H1 (cell line): ENCODE results near the gene DHX34. TPM values are rescaled to one million over a fixed set of nuclear protein-coding genes. Genes with fewer than 3 reads are reported as not detected.

Experiments
- CTCF ChIA-PET: fragments of 300-600 bp; sonication (Branson Sonifier 250); formaldehyde crosslinking; loops from one replicate; lab custom pipeline; 2021; ENCODE audit not compliant: partially characterized antibody; lab: Charles Lee
- POLR2A ChIA-PET: fragments of 300-600 bp; sonication (Branson Sonifier 250); formaldehyde crosslinking; loops from one replicate; lab custom pipeline; 2021; ENCODE audit warnings: inconsistent platforms; ENCODE audit not compliant: partially characterized antibody; lab: Charles Lee
- DNase-seq, 2 experiments: peaks; one replicate each; pipeline versions ENCODE4 v3.0.0 to v3.0.0-alpha.2; 2010 to 2022; ENCODE audit warnings: low spot score in 2 of 2, low read depth in 1 of 2, mixed read lengths in 1 of 2
- FAIRE-seq: peaks from 2 replicates; lab custom pipeline; 2011; peaks lifted over from hg19 to GRCh38; lab: Jason Lieb, UNC
- H2AFZ ChIP-seq: 2 replicates; pipeline ENCODE4 v1.8.1; 2012; ENCODE audit warnings: low read length, inconsistent platforms
- H2AK5ac ChIP-seq: 2 replicates; pipeline ENCODE4 v1.6.1; 2013; ENCODE audit warnings: low read depth, low read length
- H2BK120ac ChIP-seq: replicated peaks from 2 replicates; pipeline ENCODE3; 2013; ENCODE audit warnings: low read depth, low read length, inconsistent platforms
- H2BK12ac ChIP-seq: 2 replicates; pipeline ENCODE4 v1.6.1; 2013; ENCODE audit warnings: low read depth, low read length
- H2BK15ac ChIP-seq: 2 replicates; pipeline ENCODE4 v1.6.1; 2013; ENCODE audit warnings: low read length
- H2BK20ac ChIP-seq: 2 replicates; pipeline ENCODE4 v1.6.1; 2013; ENCODE audit warnings: low read length
- H2BK5ac ChIP-seq: 2 replicates; pipeline ENCODE4 v1.6.1; 2013; ENCODE audit warnings: low read depth, low read length
- H3K14ac ChIP-seq: 2 replicates; pipeline ENCODE4 v1.6.1; 2013; ENCODE audit warnings: inconsistent platforms; ENCODE audit not compliant: insufficient read length
- H3K18ac ChIP-seq: 2 replicates; pipeline ENCODE4 v1.6.1; 2013; ENCODE audit warnings: low read length; ENCODE audit errors: extremely low read depth
- H3K23ac ChIP-seq: 2 replicates; pipeline ENCODE4 v1.6.1; 2013; ENCODE audit warnings: inconsistent platforms; ENCODE audit not compliant: insufficient read length
- H3K23me2 ChIP-seq: 2 replicates; pipeline ENCODE4 v1.6.1; 2013; ENCODE audit warnings: low read depth, low read length
- H3K27ac ChIP-seq: 2 replicates; pipeline ENCODE4 v1.6.1; 2011; ENCODE audit warnings: low read depth, low read length, inconsistent platforms
- H3K27me3 ChIP-seq, 4 experiments: replicated peaks in 1 of 4; 1 replicate in 1 of 4; 2 replicates in 3 of 4; pipeline versions ENCODE4 v1.6.1 to v1.8.1; 2011 to 2013; ENCODE audit warnings: low read length in 3 of 4, mild to moderate bottlenecking in 3 of 4, inconsistent platforms in 2 of 4, mixed read lengths in 2 of 4, moderate library complexity in 1 of 4; ENCODE audit not compliant: control insufficient read depth in 3 of 4, insufficient read depth in 3 of 4; ENCODE audit errors: extremely low read depth in 1 of 4
- H3K36me3 ChIP-seq, 4 experiments: 2 replicates each; pipeline versions ENCODE4 v1.6.1 to v1.8.1; 2011 to 2013; ENCODE audit warnings: mild to moderate bottlenecking in 4 of 4, low read length in 3 of 4, moderate library complexity in 2 of 4, control low read depth in 1 of 4, inconsistent platforms in 1 of 4; ENCODE audit not compliant: insufficient read depth in 4 of 4, control insufficient read depth in 2 of 4
- H3K4ac ChIP-seq: replicated peaks from 2 replicates; pipeline ENCODE3; 2013; ENCODE audit warnings: low read length, low read depth, mixed read lengths, inconsistent platforms; ENCODE audit not compliant: insufficient read length
- H3K4me1 ChIP-seq, 4 experiments: replicated peaks in 1 of 4; 1 replicate in 1 of 4; 2 replicates in 3 of 4; pipeline versions ENCODE4 v1.6.1 to v1.8.1; 2011 to 2013; ENCODE audit warnings: low read length in 3 of 4, inconsistent platforms in 2 of 4, mixed read lengths in 1 of 4; ENCODE audit not compliant: insufficient read depth in 4 of 4, control insufficient read depth in 3 of 4
- H3K4me2 ChIP-seq, 2 experiments: 2 replicates each; pipeline versions ENCODE4 v1.6.1 to v1.8.1; 2011 to 2013; ENCODE audit warnings: low read depth in 2 of 2, low read length in 2 of 2, control low read depth in 1 of 2, inconsistent platforms in 1 of 2, mild to moderate bottlenecking in 1 of 2; ENCODE audit not compliant: insufficient read depth in 1 of 2
- H3K4me3 ChIP-seq, 4 experiments: fragments of 200-600, 300-600 bp in 1 of 4; sonication (generic), shearing (Covaris generic), sonication (Bioruptor Twin) in 1 of 4; 2 replicates each; pipeline versions ENCODE4 v1.5.1 to v1.8.1; 2011 to 2016; ENCODE audit warnings: low read length in 4 of 4, low read depth in 3 of 4, control low read depth in 2 of 4, inconsistent platforms in 2 of 4, mild to moderate bottlenecking in 2 of 4, mixed read lengths in 1 of 4, moderate library complexity in 1 of 4; ENCODE audit not compliant: insufficient read depth in 2 of 4; ENCODE audit errors: extremely low read depth in 1 of 4
- H3K56ac ChIP-seq: replicated peaks from 2 replicates; pipeline ENCODE3; 2013; ENCODE audit warnings: low read depth, mild to moderate bottlenecking, mixed read lengths, low read length, inconsistent platforms; ENCODE audit not compliant: insufficient read length
- H3K79me1 ChIP-seq: 2 replicates; pipeline ENCODE4 v1.6.1; 2013; ENCODE audit warnings: low read depth, low read length, control low read depth
- H3K79me2 ChIP-seq, 2 experiments: 2 replicates each; pipeline versions ENCODE4 v1.6.1 to v1.8.1; 2012 to 2013; ENCODE audit warnings: low read length in 2 of 2, mild to moderate bottlenecking in 2 of 2, inconsistent platforms in 1 of 2; ENCODE audit not compliant: insufficient read depth in 2 of 2, control insufficient read depth in 1 of 2
- H3K9ac ChIP-seq, 4 experiments: replicated peaks in 1 of 4; 1 replicate in 1 of 4; 2 replicates in 3 of 4; pipeline versions ENCODE4 v1.6.1 to v1.8.1; 2011 to 2013; ENCODE audit warnings: low read depth in 3 of 4, low read length in 3 of 4, control low read depth in 2 of 4, mild to moderate bottlenecking in 2 of 4, moderate library complexity in 2 of 4, inconsistent platforms in 1 of 4; ENCODE audit errors: extremely low read depth in 1 of 4
- H3K9me3 ChIP-seq, 2 experiments: 2 replicates each; pipeline versions ENCODE4 v1.6.1 to v1.8.1; 2012 to 2013; ENCODE audit warnings: mild to moderate bottlenecking in 2 of 2, moderate library complexity in 2 of 2, control low read depth in 1 of 2, inconsistent platforms in 1 of 2, low read depth in 1 of 2, low read length in 1 of 2, mixed read lengths in 1 of 2; ENCODE audit not compliant: insufficient read depth in 2 of 2
- H4K20me1 ChIP-seq, 2 experiments: replicated peaks in 1 of 2; 2 replicates each; pipeline versions ENCODE3 to v1.8.1; 2011 to 2013; ENCODE audit warnings: inconsistent platforms in 2 of 2, low read length in 2 of 2, mild to moderate bottlenecking in 1 of 2; ENCODE audit not compliant: insufficient read depth in 2 of 2, control insufficient read depth in 1 of 2
- H4K5ac ChIP-seq: 2 replicates; pipeline ENCODE4 v1.6.1; 2013; ENCODE audit warnings: low read length, low read depth, mixed read lengths, inconsistent platforms; ENCODE audit not compliant: insufficient read length
- H4K8ac ChIP-seq: 2 replicates; pipeline ENCODE4 v1.8.0; 2013; ENCODE audit warnings: mild to moderate bottlenecking, moderate library complexity, low read length, inconsistent platforms; ENCODE audit not compliant: insufficient read depth; ENCODE audit errors: extremely low read depth
- H4K91ac ChIP-seq: replicated peaks from 2 replicates; pipeline ENCODE3; 2013; ENCODE audit warnings: low read length, mixed read lengths, inconsistent platforms; ENCODE audit not compliant: insufficient read length
- CEBPB ChIP-seq: IDR thresholded peaks from 2 replicates; pipeline ENCODE4 v1.6.1; 2012; ENCODE audit warnings: low read depth, low read length
- CHD2 ChIP-seq: IDR thresholded peaks from 2 replicates; pipeline ENCODE4 v1.6.1; 2012; ENCODE audit warnings: low read length, improper control_type of control experiment
- CTBP2 ChIP-seq: IDR thresholded peaks from 2 replicates; pipeline ENCODE4 v1.7.0; 2011; ENCODE audit warnings: borderline replicate concordance, mild to moderate bottlenecking, moderate library complexity, mixed read lengths, low read length; ENCODE audit not compliant: insufficient read depth, insufficient read length
- JUND ChIP-seq: IDR thresholded peaks from 2 replicates; pipeline ENCODE4 v1.6.1; 2011; ENCODE audit warnings: mild to moderate bottlenecking, improper control_type of control experiment, low read length
- MAFK ChIP-seq: IDR thresholded peaks from 2 replicates; pipeline ENCODE4 v1.6.1; 2012; ENCODE audit warnings: low read depth, mild to moderate bottlenecking, improper control_type of control experiment, low read length
- PHF8 ChIP-seq: fragments of 200-600 bp; sonication (generic); conservative IDR thresholded peaks from 2 replicates; pipeline ENCODE4 v1.7.1; 2012; ENCODE audit warnings: low read depth, mild to moderate bottlenecking, inconsistent platforms, low read length, moderate library complexity
- RXRA ChIP-seq: IDR thresholded peaks from 2 replicates; pipeline ENCODE4 v1.6.1; 2011; ENCODE audit warnings: low read depth, mild to moderate bottlenecking, low read length, moderate library complexity; ENCODE audit not compliant: insufficient read depth
- SIN3A ChIP-seq, 2 experiments: IDR thresholded peaks in 1 of 2; conservative IDR thresholded peaks in 1 of 2; 2 replicates each; pipeline ENCODE4 v1.6.1; 2011 to 2012; ENCODE audit warnings: low read length in 2 of 2, improper control_type of control experiment in 1 of 2, low read depth in 1 of 2, mild to moderate bottlenecking in 1 of 2
- SP1 ChIP-seq: IDR thresholded peaks from 2 replicates; pipeline ENCODE4 v1.6.1; 2011; ENCODE audit warnings: low read depth, low read length
- SP4 ChIP-seq: IDR thresholded peaks from 2 replicates; pipeline ENCODE4 v1.6.1; 2012; ENCODE audit warnings: low read length, inconsistent platforms
- TAF7 ChIP-seq: optimal IDR thresholded peaks from 2 replicates; pipeline ENCODE3; 2011; ENCODE audit warnings: low read depth, mild to moderate bottlenecking, inconsistent platforms, low read length, moderate library complexity, borderline replicate concordance
- USF2 ChIP-seq: IDR thresholded peaks from 2 replicates; pipeline ENCODE4 v1.6.1; 2011; ENCODE audit warnings: low read length, improper control_type of control experiment
- whole genome bisulfite sequencing, 2 experiments: shearing (Covaris generic) in 1 of 2; methylation state at CpG; one replicate each; pipeline versions ENCODE4 v1.1.6 to v1.1.7; 2013 to 2015; ENCODE audit warnings: low lambda C conversion rate in 2 of 2, mixed read lengths in 2 of 2, inconsistent platforms in 1 of 2, low coverage in 1 of 2, missing lambda C conversion rate in 1 of 2; ENCODE audit not compliant: insufficient replicate concordance in 2 of 2, insufficient coverage in 1 of 2, insufficient read length in 1 of 2; ENCODE audit errors: extremely low coverage in 1 of 2, missing lambda C conversion rate in 1 of 2; 5-methylcytosine and 5-hydroxymethylcytosine counted together
- polyA plus RNA-seq, 7 experiments: library from polyadenylated mRNA; depleted of rRNA in 3 of 7; stranded (reverse) in 5 of 7; unstranded in 2 of 7; fragments of >200 nt in 5 of 7; fragments of 200-250 nt in 2 of 7; gene quantifications; 1 replicate in 5 of 7; 2 replicates in 1 of 7; 4 replicates in 1 of 7; pipeline versions ENCODE4 v1.2.1 to v1.2.3, GENCODE V29; 2011 to 2013; ENCODE audit warnings: missing spikeins in 2 of 7, mixed read lengths in 2 of 7
- total RNA-seq: library from RNA; stranded (reverse); fragmentation: NEBNext Ultra II Directional; extraction: Animal tissue kit (Norgen Biotek cat#: 25700); gene quantifications from 2 replicates; pipeline ENCODE4 v1.2.1, GENCODE V29; 2021

DHX34 gene
- total and polyA plus RNA-seq, 2 of the 8 experiments (the other 6 are each of a cell fraction or from before 2014, with no cell fraction given): 17.5 to 24.3 TPM

- POLR2A ChIA-PET: interaction anchor here (1.0 kb wide), 1 partner anchor 62 kb away, joined by 3 read pairs; the partner anchor contains the start of gene DHX34
- TF ChIP-seq CTBP2: no peak
- TF ChIP-seq CEBPB: no peak
- TF ChIP-seq RXRA: no peak
- no peak for TF ChIP-seq CHD2
- TF ChIP-seq SIN3A (conservative IDR thresholded peaks at IDR 0.05 in 1 of 2, IDR thresholded peaks at IDR 0.05 in 1 of 2; ENCODE audit: low read depth in 1 of 2, low read length in 2 of 2): no peak
- TF ChIP-seq SP1: no peak
- TF ChIP-seq MAFK: no peak
- TF ChIP-seq PHF8: no peak
- TF ChIP-seq JUND: no peak
- TF ChIP-seq SP4: no peak
- no peak for TF ChIP-seq USF2
- no peak for TF ChIP-seq TAF7
Measured at GRCh38 chr19:47411101-47411500, 62.0 kb downstream of the DHX34 start.

More at GRCh38 chr19:47411101-47411500, 62.0 kb downstream of the DHX34 start:
- no peak overlapping the region for H3K27ac ChIP-seq
- peaks cover 0 to 5% (median 4%) of the 10 kb centered on the region in 4 experiments; a peak in 3 of 7 replicates for H3K4me1 ChIP-seq
- H4K5ac ChIP-seq: no peak overlapping the region
- H4K8ac ChIP-seq: no peak overlapping the region
- CTCF ChIA-PET: interaction anchor here (0.7 to 1.8 kb wide), 4 partner anchors 20 to 124 kb away, joined by 3 to 11 read pairs (median 4); no protein-coding TSS in a partner anchor
- no peaks in the 10 kb centered on the region for H3K9me3 ChIP-seq
- no peak overlapping the region for H3K18ac ChIP-seq
- no peak overlapping the region for H4K91ac ChIP-seq
- H3K23me2 ChIP-seq: peaks cover 6% of the 10 kb centered on the region
- H2BK120ac ChIP-seq: no peak overlapping the region
- H3K4ac ChIP-seq: no peak overlapping the region
- FAIRE-seq: no peak
- WGBS, 2 experiments: 92% methylated on average over 8 of the region's 8 CpGs; no CpG with 5 or more reads in 1 of the 2 experiments
- H3K14ac ChIP-seq: no peak overlapping the region
- no peak for DNase-seq
- no peaks in the 10 kb centered on the region; the same call in 1 of the 2 replicates for H3K79me1 ChIP-seq
- no peaks in the 10 kb centered on the region for H3K79me2 ChIP-seq
- H2BK12ac ChIP-seq: no peak overlapping the region
- no peak overlapping the region for H3K4me3 ChIP-seq
- peaks cover 0 to 5% (median 3%) of the 10 kb centered on the region in 4 experiments; a peak in 6 of 7 replicates for H3K27me3 ChIP-seq
- H3K9ac ChIP-seq: no peak overlapping the region
- no peak overlapping the region for H2BK20ac ChIP-seq
- no peak overlapping the region for H2AK5ac ChIP-seq
- no peak overlapping the region for H3K23ac ChIP-seq
- no peak overlapping the region for H3K56ac ChIP-seq
- H4K20me1 ChIP-seq: peaks cover 0 to 2% of the 10 kb centered on the region in 2 experiments
- no peak overlapping the region for H2BK5ac ChIP-seq
- no peak overlapping the region for H2AFZ ChIP-seq
- no peak overlapping the region for H3K4me2 ChIP-seq
- peaks cover 0 to 3% (median 0%) of the 10 kb centered on the region in 4 experiments; a peak in 1 of 8 replicates for H3K36me3 ChIP-seq
- no peak overlapping the region for H2BK15ac ChIP-seq
